Measurements from ENCODE around the gene KRT74.

GRCh38 chr12:52618866-52619265, 45.2 kb upstream of the KRT74 start:
- no peak for TF ChIP-seq POLR2A (IDR thresholded peaks at IDR 0.05)
- TF ChIP-seq, protein P1, sequence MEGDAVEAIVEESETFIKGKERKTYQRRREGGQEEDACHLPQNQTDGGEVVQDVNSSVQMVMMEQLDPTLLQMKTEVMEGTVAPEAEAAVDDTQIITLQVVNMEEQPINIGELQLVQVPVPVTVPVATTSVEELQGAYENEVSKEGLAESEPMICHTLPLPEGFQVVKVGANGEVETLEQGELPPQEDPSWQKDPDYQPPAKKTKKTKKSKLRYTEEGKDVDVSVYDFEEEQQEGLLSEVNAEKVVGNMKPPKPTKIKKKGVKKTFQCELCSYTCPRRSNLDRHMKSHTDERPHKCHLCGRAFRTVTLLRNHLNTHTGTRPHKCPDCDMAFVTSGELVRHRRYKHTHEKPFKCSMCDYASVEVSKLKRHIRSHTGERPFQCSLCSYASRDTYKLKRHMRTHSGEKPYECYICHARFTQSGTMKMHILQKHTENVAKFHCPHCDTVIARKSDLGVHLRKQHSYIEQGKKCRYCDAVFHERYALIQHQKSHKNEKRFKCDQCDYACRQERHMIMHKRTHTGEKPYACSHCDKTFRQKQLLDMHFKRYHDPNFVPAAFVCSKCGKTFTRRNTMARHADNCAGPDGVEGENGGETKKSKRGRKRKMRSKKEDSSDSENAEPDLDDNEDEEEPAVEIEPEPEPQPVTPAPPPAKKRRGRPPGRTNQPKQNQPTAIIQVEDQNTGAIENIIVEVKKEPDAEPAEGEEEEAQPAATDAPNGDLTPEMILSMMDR (IDR thresholded peaks at IDR 0.05): no peak
